Ovary (tissue), 3 donors: ENCODE data around the gene PBXIP1.

Experiments used
- CTCF ChIP-seq, 3 donors: fragments of 450-650 bp in 2 of 3; fragments of 200-600 bp in 1 of 3; IDR thresholded peaks; one replicate each; pipeline versions ENCODE4 v1.5.1 to v1.8.0; 2016 to 2022; ENCODE audit warnings: antibody characterized with exemption in 3 of 3, mild to moderate bottlenecking in 1 of 3
- POLR2A ChIP-seq: fragments of 450-650 bp; IDR thresholded peaks from one replicate; pipeline ENCODE4 v1.6.1; 2017; ENCODE audit warnings: antibody characterized with exemption, mild to moderate bottlenecking, moderate library complexity
- donor health status: DM: no; HTN: no; CAD: no.

- TF ChIP-seq POLR2A (no peak), CTCF (IDR thresholded peaks at IDR 0.05) (no peak)
Measured at GRCh38 chr1:154994269-154994587, 38.3 kb upstream of the PBXIP1 start.
